ENCODE measurements around the gene BARX1.

The BARX1 gene

DNA sequence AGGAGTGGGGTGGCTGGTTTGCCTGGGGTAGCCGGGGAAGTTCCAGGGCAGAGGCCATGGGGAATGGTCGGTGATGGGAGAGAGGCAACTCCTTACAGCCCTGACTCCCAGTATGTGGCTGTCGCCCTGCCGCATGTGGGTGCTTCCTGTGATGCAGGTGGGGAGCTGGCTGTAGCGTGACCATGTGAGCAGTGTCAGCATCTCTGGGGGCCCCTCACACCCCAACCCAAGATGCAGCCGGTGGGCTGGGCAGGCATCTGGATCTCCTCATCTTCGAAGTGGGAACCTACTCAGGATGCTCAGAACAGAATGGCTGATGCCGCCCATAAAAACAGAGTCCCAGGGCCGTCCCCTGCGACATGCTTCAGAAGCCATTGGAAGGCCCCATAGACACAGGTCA, 45.0 kb downstream of the BARX1 start:
- no peak overlapping the region for H3K27ac ChIP-seq (ENCODE audit: insufficient read depth, low read length, poor library complexity, severe bottlenecking)
- no peaks in the 10 kb centered on the region for H3K36me3 ChIP-seq (ENCODE audit: control insufficient read depth, insufficient read depth, low read length)
- H3K9me3 ChIP-seq (ENCODE audit: control insufficient read depth, low read length) = no peaks in the 10 kb centered on the region
- no peaks in the 10 kb centered on the region for H3K4me1 ChIP-seq (ENCODE audit: control insufficient read depth, insufficient read depth, low read length, poor library complexity, severe bottlenecking)
- H3K27me3 ChIP-seq (replicated peaks; ENCODE audit: control insufficient read depth, insufficient read depth, low read length, poor library complexity, severe bottlenecking) = no peaks in the 10 kb centered on the region
- no peak for DNase-seq
- no peak overlapping the region for H3K4me3 ChIP-seq (ENCODE audit: insufficient read depth, low read depth, low read length, poor library complexity, severe bottlenecking)

DNA sequence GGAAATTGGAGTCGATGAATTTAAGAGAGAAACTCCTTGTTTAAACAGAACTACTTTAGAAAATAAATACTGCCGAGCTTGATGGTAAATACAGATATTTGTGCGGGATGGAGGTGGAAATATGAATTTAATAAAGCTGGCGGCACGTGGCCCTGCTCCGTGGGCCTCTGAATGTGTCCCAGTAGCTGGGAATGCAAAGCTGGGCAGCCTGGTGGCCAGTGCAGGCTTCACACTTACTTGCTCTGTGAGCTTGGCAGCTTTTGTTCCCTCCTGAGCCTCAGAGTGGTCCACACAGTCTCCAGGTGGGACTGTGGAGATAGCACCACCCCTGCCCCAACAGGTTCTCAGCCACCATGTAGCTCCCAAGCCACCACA, 45.9 kb downstream of the BARX1 start:
- Histone ChIP-seq H3K4me1 (ENCODE audit: control insufficient read depth, insufficient read depth, low read length, poor library complexity, severe bottlenecking) (no peaks in the 10 kb centered on the region), H3K4me3 (ENCODE audit: insufficient read depth, low read depth, low read length, poor library complexity, severe bottlenecking) (no peak overlapping the region), H3K27ac (ENCODE audit: insufficient read depth, low read length, poor library complexity, severe bottlenecking) (no peak overlapping the region), H3K9me3 (ENCODE audit: control insufficient read depth, low read length) (no peaks in the 10 kb centered on the region), H3K36me3 (ENCODE audit: control insufficient read depth, insufficient read depth, low read length) (no peaks in the 10 kb centered on the region), H3K27me3 (replicated peaks; ENCODE audit: control insufficient read depth, insufficient read depth, low read length, poor library complexity, severe bottlenecking) (no peaks in the 10 kb centered on the region)
- DNase-seq = no peak

DNA sequence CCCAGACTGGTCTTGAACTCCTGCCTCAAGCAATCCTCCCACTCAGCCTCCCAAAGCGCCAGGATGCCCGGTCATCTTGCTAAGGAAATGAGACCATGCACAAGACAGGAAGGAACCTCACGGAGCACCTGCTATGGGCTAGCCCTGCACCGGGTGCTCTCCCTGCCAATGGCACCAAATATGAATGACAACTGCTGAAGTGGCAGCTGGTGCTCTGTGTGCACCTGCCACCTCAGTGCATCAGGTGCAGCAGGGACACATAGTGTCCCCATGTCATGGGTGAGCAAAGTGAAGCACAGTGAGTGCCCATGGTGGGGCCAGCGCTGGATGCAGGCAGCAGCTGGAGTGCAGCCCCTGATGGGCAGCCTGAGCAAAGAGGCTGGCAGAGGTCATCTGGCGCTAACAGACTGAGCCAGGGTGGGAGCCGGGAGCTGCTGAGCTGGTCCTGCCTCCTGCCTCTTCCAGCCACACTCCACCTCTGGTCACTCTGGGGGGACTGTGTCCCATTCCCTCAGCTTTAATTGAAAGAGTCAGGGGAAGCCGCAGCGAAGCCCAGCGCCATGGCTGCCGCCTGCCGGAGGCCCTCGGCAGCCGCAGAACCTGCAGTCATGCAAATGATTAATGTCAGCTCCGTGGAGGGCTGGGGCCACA, 46.4 kb downstream of the BARX1 start:
- Histone ChIP-seq H3K4me1 (ENCODE audit: control insufficient read depth, insufficient read depth, low read length, poor library complexity, severe bottlenecking) (no peaks in the 10 kb centered on the region), H3K27ac (ENCODE audit: insufficient read depth, low read length, poor library complexity, severe bottlenecking) (no peak overlapping the region), H3K36me3 (ENCODE audit: control insufficient read depth, insufficient read depth, low read length) (no peaks in the 10 kb centered on the region), H3K27me3 (replicated peaks; ENCODE audit: control insufficient read depth, insufficient read depth, low read length, poor library complexity, severe bottlenecking) (no peaks in the 10 kb centered on the region), H3K9me3 (ENCODE audit: control insufficient read depth, low read length) (no peaks in the 10 kb centered on the region), H3K4me3 (ENCODE audit: insufficient read depth, low read depth, low read length, poor library complexity, severe bottlenecking) (no peak overlapping the region)
- no peak for DNase-seq

DNA sequence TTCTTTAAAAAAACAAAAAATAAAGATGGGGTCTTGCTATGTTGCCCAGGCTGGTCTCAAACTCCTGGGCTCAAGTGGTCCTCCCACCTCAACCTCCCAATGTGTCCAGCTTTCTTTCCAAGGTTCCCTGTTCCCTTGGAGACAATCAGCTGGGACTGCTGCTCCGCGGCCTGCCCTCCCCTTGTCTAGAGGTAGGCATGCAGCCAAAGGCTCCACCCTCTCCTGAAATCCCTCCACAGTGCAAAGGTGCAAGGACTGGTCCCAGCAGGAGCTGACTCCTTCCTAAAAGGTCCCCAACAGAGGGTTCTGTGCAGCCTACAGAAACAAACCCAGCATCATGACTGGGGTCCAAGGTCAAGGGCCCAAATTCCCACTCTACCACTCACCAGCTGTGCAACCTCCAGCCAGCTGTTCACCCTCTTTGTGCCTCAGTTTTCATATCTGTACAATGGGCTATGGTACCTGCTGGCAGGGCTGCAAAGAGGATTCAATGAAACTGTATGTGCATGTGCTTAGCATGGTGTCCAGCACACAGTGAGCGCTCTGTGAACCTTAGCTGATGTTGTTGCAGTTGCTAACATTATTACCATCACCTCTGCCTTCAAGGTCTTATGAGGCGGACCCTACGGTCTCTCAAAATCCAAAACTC, 47.5 kb downstream of the BARX1 start:
- no peaks in the 10 kb centered on the region for H3K36me3 ChIP-seq (ENCODE audit: control insufficient read depth, insufficient read depth, low read length)
- H3K9me3 ChIP-seq (ENCODE audit: control insufficient read depth, low read length) = no peaks in the 10 kb centered on the region
- no peak overlapping the region for H3K27ac ChIP-seq (ENCODE audit: insufficient read depth, low read length, poor library complexity, severe bottlenecking)
- no peak overlapping the region for H3K4me3 ChIP-seq (ENCODE audit: insufficient read depth, low read depth, low read length, poor library complexity, severe bottlenecking)
- no peaks in the 10 kb centered on the region for H3K4me1 ChIP-seq (ENCODE audit: control insufficient read depth, insufficient read depth, low read length, poor library complexity, severe bottlenecking)
- DNase-seq = no peak
- H3K27me3 ChIP-seq (replicated peaks; ENCODE audit: control insufficient read depth, insufficient read depth, low read length, poor library complexity, severe bottlenecking) = no peaks in the 10 kb centered on the region

DNA sequence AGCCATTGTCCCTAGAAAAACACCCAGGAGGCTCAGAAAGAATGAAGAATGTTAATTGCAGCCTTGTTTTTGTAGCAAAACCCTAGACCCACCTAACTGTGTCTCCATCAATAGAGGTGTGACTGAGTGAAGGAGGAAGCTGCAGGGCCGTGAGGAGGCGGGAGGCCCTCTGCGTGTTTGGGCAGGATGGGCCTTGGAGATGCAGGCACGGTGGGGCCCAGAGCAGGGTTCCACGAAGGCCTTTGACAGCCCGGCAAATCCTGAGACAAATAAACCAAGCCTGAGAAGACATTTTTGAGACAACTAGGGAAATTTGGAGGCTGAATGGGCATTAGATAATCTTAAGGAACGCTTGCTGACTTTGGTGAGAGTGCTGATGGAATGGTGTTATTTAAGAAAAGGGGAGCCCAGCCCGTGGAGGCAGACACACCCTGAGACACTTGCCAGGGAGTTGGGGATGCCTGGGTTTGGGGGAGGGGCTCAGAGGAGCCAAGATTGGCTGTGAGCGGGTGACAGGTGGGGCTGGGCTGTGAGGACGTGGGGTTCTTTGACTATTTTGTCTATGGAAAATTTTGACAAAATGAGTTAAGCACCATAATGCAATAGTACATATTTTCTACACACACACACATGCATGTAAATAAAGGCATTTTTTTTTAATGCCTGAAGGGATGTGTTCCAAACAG, 48.8 kb downstream of the BARX1 start:
- no peaks in the 10 kb centered on the region for H3K27me3 ChIP-seq (replicated peaks; ENCODE audit: control insufficient read depth, insufficient read depth, low read length, poor library complexity, severe bottlenecking)
- H3K9me3 ChIP-seq (ENCODE audit: control insufficient read depth, low read length) = no peaks in the 10 kb centered on the region
- DNase-seq = no peak
- no peak overlapping the region for H3K4me3 ChIP-seq (ENCODE audit: insufficient read depth, low read depth, low read length, poor library complexity, severe bottlenecking)
- no peak overlapping the region for H3K27ac ChIP-seq (ENCODE audit: insufficient read depth, low read length, poor library complexity, severe bottlenecking)
- H3K4me1 ChIP-seq (ENCODE audit: control insufficient read depth, insufficient read depth, low read length, poor library complexity, severe bottlenecking) = no peaks in the 10 kb centered on the region
- no peaks in the 10 kb centered on the region for H3K36me3 ChIP-seq (ENCODE audit: control insufficient read depth, insufficient read depth, low read length)

DNA sequence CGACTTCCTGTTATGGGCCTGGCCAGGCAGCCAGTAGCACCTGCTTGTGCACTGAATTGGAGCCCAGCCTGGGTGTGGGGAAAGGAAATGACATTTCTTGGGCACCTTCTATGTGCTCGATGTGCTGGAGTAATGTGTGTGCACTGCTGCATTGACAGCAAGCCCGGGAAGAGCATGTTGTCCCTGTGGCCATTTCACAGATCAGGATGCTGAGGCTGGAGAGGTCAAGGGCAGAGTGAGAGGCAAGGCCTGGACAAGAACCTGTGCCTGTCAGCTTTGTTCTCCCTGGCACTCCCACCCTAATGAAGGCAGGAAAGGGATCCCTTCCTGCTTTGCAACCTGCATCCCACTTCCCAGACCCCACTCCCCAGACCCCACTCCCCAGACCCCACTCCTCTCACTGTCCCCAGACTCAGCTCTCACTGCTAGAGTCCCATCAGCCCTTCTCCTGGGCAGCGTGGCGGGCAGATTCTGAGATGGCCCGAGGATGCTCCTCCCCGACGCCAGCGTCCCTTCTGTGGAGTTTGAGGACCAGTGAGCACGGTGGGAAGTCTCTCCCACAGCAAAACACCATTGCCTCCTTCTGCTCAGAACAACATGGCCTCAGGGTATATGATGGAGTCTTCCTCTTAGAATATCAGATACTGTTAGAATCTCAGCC, 49.6 kb downstream of the BARX1 start:
- H3K9me3 ChIP-seq (ENCODE audit: control insufficient read depth, low read length) = no peaks in the 10 kb centered on the region
- H3K4me3 ChIP-seq (ENCODE audit: insufficient read depth, low read depth, low read length, poor library complexity, severe bottlenecking) = no peak overlapping the region
- no peak overlapping the region for H3K27ac ChIP-seq (ENCODE audit: insufficient read depth, low read length, poor library complexity, severe bottlenecking)
- no peaks in the 10 kb centered on the region for H3K4me1 ChIP-seq (ENCODE audit: control insufficient read depth, insufficient read depth, low read length, poor library complexity, severe bottlenecking)
- DNase-seq = no peak
- H3K27me3 ChIP-seq (replicated peaks; ENCODE audit: control insufficient read depth, insufficient read depth, low read length, poor library complexity, severe bottlenecking) = no peaks in the 10 kb centered on the region
- no peaks in the 10 kb centered on the region for H3K36me3 ChIP-seq (ENCODE audit: control insufficient read depth, insufficient read depth, low read length)

DNA sequence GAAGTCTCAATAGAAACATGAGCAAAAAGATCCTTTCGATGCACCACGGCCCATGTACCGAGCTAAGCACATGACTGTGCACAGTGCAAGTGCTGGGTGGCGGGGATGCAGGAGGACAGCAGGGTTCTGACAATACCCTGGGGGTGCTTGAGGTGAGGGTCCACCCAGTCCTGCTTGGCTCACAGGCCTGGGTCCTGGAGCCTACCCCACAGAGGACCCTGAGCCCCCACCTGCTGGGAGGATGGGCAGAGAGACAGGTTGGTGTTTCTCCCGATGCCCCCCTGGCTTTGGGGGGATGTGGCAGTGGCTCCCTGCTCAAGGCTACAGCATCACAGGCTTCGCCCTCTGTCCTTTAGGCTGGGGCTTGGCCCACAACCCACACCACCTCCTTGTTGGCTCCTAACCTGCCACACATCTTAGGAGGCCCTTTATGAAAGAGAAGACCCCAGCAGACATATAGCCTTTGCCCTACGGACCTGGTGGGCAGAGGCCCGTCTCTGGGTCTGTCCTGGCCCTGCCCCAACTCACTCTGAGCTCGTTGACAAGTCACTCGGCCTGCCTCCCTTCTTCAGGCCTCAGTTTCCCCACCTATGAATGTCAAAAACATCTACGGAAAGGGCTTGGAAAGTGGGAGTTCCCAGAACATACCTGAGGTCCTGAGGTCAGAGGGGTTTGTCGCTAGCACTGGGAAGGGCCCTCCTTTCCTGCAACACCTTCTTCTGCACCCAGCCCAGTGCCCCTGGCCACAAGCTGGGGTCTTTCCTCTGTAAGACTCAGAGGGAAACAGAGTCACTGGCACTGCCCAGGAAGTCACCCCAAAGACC, 50.3 kb downstream of the BARX1 start:
- Histone ChIP-seq H3K27ac (ENCODE audit: insufficient read depth, low read length, poor library complexity, severe bottlenecking) (no peak overlapping the region), H3K9me3 (ENCODE audit: control insufficient read depth, low read length) (no peaks in the 10 kb centered on the region), H3K36me3 (ENCODE audit: control insufficient read depth, insufficient read depth, low read length) (no peaks in the 10 kb centered on the region), H3K4me1 (ENCODE audit: control insufficient read depth, insufficient read depth, low read length, poor library complexity, severe bottlenecking) (no peaks in the 10 kb centered on the region), H3K4me3 (ENCODE audit: insufficient read depth, low read depth, low read length, poor library complexity, severe bottlenecking) (no peak overlapping the region), H3K27me3 (replicated peaks; ENCODE audit: control insufficient read depth, insufficient read depth, low read length, poor library complexity, severe bottlenecking) (no peaks in the 10 kb centered on the region)
- no peak for DNase-seq

DNA sequence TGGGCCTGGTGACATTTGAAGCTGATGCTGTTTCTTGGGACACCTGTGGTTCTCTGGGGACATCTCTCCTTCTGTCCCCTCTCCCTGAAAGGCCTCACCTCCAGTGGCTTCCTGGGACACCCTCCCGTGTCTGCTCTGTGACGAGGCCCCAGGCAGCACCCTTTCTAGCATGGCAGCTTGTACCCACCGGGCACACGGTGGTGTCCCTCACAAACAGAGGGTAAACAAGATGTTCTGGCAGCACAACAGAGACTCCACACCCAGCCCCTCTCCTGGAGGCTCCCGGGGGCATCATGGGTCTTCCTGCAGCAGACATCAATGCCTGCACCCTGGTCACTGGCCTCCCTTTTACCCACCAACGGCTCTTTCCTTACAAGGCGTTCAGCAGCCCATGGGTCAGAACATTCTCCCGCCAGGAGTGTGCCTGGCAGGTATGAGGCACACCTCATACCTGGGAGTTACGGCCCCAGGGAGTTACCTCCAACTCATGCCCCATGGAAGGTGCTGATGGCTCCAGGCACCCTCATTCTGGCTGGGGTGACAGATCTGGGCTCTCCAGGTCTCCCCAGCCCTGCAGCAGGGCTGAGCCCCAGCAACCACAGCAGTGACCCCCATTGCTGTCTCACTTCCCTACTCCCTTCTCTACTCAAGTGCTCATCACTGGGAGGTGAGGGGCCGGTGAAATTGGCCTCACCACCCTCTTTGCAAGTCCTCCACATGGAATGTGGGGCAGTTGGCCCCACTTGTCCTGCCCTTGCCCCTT, 51.1 kb downstream of the BARX1 start:
- Histone ChIP-seq H3K27me3 (replicated peaks; ENCODE audit: control insufficient read depth, insufficient read depth, low read length, poor library complexity, severe bottlenecking) (no peaks in the 10 kb centered on the region), H3K4me1 (ENCODE audit: control insufficient read depth, insufficient read depth, low read length, poor library complexity, severe bottlenecking) (no peaks in the 10 kb centered on the region), H3K9me3 (ENCODE audit: control insufficient read depth, low read length) (no peaks in the 10 kb centered on the region), H3K4me3 (ENCODE audit: insufficient read depth, low read depth, low read length, poor library complexity, severe bottlenecking) (no peak overlapping the region), H3K27ac (ENCODE audit: insufficient read depth, low read length, poor library complexity, severe bottlenecking) (no peak overlapping the region), H3K36me3 (ENCODE audit: control insufficient read depth, insufficient read depth, low read length) (no peaks in the 10 kb centered on the region)
- DNase-seq = no peak
